Epithelial cell of esophagus (primary cell): ENCODE measurements around the gene LCE6A.

ENCODE experiments used
- DNase-seq: peaks from one replicate; pipeline ENCODE4 v3.0.0; 2010; ENCODE audit warnings: low read depth
- H3K4me3 ChIP-seq: 2 replicates; pipeline ENCODE4 v1.5.1; 2011; ENCODE audit warnings: mild to moderate bottlenecking, low read length, control low read depth
- CTCF ChIP-seq: IDR thresholded peaks from 2 replicates; pipeline ENCODE4 v1.5.1; 2011; ENCODE audit warnings: low read depth, mild to moderate bottlenecking, low read length, control low read depth, inconsistent platforms; ENCODE audit not compliant: insufficient read depth; ENCODE audit errors: missing control alignments

The LCE6A gene

GRCh38 chr1:152880316-152880715 lies 37.7 kb downstream of the LCE6A start:
- DNase-seq = peak; percentile 91
- no peak overlapping the region for H3K4me3 ChIP-seq
- no peak for TF ChIP-seq CTCF

DNA sequence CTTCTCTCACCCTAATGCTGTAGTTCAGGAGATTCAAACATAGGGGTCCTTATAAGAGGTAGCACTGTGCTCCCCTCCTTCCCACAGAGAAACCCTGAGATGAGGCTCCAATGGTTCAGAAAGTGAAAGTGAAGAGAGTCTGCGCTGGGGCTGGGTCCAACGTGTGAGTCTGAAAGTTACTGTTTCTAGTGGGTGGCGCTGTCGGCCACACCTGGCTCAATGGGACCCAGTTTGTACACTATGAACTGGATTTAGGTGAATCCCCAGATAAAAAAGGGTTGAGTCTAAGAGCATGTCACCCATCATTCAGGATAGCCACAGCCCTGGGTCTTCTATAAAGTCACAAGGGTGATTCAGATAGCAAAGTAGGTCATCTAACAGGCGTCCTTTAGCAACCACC lies 38.3 kb downstream of the LCE6A start:
- no peak for DNase-seq
- no peak for TF ChIP-seq CTCF
- no peak overlapping the region for H3K4me3 ChIP-seq

- no peak overlapping the region for H3K4me3 ChIP-seq
- TF ChIP-seq CTCF = no peak
- DNase-seq = peak; percentile 66
Observed at GRCh38 chr1:152884085-152884484, 41.4 kb downstream of the LCE6A start.

GRCh38 chr1:152884506-152884905 lies 41.9 kb downstream of the LCE6A start:
- DNase-seq = no peak
- no peak for TF ChIP-seq CTCF
- no peak overlapping the region for H3K4me3 ChIP-seq

GRCh38 chr1:152884966-152885624 lies 42.4 kb downstream of the LCE6A start:
- H3K4me3 ChIP-seq = no peak overlapping the region
- DNase-seq = peak; percentile 55
- TF ChIP-seq CTCF = no peak

- no peak for TF ChIP-seq CTCF
- no peak for DNase-seq
Observed at GRCh38 chr1:152886085-152886484, 43.4 kb downstream of the LCE6A start.

DNA sequence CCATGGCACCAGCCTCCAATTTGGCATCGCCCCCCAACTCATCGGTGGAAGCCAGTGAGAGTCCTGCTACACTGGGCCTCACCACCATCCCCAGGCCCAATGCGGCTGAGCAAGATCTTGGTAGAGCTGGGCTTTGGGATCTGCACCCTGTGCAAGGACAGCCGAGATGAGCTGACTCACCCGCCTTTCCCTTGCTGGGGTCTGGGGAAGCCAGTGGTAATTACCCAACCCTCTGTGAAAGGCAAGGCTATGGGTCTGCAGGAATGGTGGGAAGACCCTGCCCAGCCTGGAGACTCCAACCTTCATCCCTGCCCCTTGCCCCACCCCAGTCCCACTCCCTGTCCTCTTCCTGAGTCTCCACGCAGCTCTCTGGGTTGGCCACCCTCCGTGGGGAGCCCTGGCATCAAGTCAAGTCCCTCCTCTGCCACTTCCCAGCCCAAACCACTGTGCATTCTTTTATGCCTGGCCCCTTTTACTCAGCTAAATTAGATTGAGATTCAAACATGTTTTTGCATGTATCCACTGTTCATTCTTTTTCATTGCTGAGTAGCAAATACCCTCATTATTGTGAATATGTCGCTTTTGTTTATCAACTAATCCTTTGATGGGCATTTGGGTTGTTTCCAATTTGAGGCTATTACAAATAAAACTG lies 44.2 kb downstream of the LCE6A start:
- peak; percentile 54 for DNase-seq
- TF ChIP-seq CTCF = no peak
- H3K4me3 ChIP-seq = no peak overlapping the region

More at GRCh38 chr1:152886085-152886484, 43.4 kb downstream of the LCE6A start:
- H3K4me3 ChIP-seq = no peak overlapping the region
